HG02885 (cell line): ENCODE results near the gene FGGY.

Source experiments
- ATAC-seq: cut with Tn5 transposase; IDR thresholded peaks from one replicate; pipeline ENCODE4 v1.9.1; 2021; ENCODE audit warnings: mild to moderate bottlenecking; ENCODE audit not compliant: unreplicated experiment, poor library complexity

The FGGY gene

DNA sequence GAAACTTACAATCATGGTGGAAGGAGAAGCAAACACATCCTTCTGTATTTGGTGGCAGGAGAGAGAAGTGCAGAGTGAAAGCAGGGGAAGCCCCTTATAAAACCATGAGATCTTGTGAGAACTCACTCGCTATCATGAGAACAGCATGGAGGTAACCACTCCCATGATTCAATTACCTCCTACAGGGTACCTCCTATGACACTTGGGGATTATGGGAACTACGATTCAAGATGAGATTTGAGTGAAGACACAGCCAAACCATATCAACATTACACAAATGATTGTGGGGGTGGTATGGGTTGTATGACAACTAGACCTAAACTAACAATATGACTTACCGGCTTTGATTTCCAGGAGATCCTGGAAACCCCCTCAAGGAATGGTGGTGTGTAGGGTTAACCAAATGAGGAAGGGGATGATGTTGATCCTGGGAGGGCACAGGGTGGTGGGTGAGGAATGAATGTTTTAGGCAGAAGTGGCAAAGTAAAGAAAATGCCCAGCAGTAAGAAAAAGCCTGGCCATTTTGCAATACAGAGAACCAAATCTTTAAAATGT, 80.5 kb downstream of the FGGY start:
- no peak for ATAC-seq

DNA sequence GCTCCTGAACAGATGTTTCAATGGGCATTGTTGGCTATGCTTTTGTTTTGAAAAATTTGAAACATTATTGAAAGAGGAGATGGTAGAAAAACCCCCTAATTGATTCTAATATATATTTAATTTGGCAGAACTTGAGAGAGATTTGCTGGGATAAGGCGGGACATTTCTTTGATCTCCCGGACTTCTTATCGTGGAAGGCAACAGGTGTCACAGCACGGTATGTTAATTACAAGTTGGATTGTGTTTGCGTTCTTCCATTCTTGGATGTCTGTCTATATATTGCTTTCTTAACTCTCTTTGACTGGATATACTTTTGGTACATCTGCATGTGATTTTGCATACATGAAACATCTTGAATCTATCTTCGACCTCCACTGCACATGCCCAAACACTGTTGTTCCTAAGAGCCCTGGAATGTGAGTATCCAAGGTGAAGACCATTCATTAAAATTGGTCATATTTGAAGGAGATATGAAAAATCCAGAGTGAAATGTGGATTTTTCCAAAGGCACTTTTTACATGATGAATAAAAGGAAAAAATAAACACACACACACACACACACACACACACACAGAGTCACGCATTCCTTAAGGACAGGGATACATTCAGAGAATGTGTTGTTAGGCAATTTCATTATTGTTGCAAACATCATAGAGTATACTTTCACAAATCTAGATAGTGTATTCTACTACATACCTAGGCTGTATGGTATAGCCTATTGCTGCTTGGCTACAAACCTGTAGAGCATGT, 81.9 kb downstream of the FGGY start:
- no peak for ATAC-seq

DNA sequence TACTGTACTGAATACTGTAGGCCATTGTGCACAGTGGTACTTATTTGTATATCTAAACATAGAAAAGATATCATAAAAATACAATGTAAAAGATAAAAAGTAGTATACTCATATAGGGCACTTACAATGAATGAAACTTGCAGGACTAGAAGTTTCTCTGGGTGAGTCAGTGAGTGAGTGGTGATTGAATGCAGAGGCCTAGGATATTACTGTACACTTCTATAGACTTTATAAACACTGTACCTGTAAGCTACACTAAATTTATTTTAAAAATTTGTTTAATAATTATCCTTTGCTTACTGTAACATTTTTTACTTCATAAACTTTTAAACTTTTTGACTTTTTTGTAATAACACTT, 82.5 kb downstream of the FGGY start:
- ATAC-seq, result no peak

DNA sequence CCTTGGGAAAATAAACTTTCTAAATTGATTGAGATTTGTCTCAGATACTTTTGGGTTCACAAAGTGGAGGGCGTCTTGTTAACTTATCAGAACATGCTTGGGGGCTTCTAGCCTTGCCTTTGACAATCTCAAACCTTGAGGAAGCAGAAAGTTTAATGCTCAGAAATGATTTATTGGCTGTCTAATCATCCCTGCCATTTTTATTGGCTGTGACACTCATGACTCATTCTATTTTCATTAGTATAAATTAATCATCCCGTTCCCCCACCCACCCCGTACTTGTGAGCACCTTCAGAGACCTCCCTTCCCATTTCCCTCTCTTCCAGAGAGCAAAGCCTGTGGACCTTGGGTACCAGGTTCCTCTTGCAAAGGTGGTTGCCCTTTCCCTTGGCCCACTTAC, 87.1 kb downstream of the FGGY start:
- no peak for ATAC-seq

DNA sequence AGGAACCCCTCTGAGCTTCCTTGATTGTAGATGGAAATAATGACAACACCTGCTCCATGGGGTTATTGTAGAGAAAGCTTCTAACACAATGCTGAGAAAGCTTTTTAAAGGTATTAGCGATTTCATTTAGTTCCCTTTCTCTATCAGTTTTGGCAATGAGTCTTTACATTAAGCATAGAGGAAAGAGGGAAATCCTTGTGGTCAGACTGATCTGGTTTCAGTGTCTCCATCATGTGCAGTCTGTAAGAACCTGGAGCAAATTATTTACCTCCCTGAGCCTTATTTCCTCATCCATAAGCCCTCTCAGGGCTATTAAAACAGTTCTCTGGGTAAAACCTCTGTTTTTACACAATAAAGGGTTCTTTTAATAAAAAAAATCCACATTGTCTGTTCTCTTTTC, 87.5 kb downstream of the FGGY start:
- no peak for ATAC-seq

DNA sequence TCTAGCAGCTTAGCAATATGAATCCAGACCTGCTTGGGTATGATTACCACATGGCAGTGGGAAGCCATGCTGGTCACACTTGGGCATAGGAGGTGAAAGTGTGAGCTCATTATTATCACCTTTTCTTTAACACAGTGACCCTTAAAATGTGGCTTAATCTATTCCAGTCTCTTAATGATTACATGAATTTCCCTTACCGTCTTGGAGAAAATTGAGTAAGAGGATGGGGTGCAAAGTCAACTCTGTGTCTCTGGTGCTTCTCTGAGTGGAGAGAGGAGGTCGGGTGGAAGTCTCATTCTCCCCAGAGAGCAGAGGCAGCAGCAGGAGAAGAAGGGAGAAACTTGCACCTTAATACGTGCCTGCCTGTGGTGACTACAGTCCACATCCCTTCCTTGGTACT, 91.3 kb downstream of the FGGY start:
- ATAC-seq, result no peak

DNA sequence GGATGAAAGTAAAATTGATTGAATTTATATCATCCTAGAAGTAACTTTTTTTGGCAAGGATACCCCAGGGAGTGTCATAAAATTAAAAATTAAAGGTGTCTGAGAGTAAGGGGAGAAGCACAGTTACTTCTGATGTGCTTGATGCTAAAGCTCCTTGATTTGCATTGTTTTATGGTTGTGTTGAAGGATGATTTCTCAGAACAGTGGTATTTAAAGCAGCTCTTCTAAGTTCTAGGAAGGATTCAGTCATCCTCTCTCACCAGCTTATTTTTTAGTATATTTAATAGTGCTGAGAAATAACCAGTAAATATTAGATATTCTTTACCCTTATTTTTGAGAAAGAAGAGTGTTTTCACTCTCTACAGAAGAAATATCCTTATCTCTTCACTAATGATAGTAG, 93.0 kb downstream of the FGGY start:
- ATAC-seq, result no peak

DNA sequence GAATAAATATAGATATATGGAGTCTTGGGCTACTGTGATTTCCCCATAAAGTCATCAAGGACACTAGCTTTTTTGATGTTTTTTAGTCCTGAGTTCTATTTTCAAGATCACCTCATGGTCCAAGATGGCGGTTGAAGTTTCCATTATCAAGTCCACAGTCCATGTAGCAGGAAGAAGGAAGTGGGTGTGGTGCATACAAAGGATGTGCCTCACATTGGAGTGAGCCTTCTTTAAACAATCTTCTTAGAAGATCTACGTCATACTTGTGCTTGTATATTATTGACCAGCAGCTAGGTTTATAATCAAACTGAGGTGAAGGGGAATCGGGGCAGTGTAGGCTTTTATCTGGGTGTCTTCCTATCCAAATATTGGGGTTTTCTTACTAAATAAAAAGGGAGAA, 93.4 kb downstream of the FGGY start:
- no peak for ATAC-seq

DNA sequence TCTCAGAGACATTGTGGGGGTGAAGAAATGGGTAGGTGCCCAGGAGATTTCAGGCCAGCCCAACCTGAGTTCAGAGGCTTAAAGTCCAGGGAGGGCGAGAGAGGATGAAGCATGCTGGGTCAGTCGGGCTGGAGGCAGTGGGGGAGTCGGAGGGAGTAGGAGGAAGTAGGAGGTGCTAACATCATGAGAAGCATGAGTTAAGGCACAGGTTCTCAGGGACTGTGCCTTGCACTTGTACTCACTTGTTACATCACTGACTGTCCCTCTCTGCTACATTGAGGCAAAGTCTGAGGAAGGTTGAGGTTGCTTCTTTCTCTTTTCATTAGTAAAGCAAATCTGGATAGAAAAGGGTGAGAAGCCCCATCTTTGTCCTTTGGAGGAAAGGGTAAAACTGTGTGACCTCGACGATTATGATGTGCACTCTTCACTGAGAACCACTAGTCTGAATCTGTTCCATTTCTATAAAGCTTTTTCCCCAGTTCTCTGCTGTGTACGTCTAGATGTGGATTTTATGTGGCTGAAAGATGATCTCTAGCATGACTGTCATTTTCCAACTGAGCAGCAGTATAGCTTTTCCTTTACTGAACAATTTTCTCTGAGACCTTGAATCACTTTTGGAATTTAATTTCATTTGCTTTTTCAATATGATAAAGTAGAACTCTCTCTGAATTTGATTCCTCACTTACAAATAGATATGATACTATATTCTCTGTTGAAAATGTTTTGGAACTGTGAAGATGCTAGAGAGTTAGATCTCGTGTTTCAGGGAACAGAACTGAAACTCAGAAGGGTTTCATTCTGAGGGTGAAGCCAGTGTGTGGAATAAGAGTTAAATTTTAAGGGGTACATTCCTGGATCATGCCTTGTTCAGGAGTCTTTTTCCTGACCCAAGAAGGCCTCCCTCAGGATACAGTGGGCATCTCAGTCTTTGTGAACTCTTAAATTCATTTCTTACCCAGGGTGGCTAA, 94.6 kb downstream of the FGGY start:
- ATAC-seq, result no peak

DNA sequence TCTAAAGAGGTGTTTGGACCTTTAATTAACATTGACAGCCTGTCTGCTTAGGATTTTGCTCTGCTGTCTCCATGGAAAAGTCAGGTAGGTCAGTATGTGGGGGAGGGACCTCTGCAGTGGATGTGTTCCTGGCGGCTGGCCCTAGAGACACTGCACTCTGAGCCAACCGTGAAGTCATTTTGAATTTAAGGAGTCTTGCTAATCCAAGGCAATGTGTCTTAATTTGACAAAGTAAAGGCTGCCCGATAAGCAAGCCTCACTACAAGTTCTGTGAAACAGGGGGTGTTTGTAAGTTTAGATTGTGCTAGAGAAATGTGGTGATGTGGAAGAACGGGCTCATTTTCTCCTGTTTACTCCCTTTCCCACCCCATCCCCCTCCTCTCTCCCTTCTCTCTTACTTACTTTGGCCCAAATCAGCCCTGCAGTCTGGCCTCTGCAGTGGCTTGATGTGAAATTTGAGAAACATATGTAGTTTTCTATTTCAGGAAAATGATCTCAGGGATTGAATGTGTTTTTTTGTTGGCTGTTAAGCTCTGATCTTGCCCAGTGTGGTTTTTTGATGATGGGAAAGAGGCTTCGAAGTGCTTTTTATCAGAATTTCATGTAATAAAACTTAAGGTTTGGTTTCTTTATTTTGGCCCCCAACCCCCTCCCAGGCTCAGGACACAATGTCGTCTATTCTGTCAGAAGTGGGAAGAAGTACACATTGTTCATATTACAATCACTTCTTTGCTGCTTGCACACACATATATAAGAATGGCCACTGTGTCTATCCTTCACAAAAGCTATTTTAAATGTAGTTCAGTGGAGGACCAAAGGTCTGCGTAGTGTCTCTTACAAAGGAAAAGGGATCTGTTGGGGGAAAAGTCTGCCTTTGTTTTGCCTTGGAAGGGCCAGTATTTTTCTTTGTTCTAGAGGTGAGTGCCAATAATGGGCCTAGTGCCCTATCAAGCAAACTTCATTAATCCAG, 96.6 kb downstream of the FGGY start:
- ATAC-seq, result no peak

DNA sequence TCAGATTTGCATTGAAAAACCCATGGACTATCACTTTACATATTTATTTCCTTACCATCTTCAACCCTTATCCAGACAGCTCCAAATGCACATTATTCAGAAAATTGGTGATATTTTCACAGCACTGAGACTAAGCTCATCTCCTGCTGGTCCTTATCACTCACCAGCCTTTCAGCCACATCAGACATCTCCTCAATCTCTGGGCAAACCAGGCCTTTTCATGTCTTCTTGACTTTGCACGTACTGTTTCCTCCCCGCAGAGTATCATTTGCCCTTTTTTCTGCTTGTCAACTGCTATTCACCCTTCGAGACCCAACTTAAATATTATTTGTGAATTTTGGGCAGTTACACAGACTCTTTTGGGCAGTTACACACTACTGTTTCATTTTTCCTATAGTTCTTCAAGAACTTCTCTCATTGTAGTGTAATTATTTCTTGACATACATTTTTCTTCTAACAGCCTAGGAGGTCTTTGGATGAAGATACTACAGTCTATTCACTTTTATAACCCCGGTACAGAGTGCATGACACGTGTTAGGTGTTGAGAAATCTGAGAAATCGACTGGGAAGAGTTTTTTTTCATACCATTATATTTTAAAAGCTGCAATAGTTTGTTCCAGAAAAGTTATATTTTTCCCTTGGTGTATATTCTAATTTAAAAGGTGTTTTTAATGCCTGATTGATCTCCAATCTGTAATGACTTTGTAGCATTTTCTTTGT, 98.0 kb downstream of the FGGY start:
- no peak for ATAC-seq

DNA sequence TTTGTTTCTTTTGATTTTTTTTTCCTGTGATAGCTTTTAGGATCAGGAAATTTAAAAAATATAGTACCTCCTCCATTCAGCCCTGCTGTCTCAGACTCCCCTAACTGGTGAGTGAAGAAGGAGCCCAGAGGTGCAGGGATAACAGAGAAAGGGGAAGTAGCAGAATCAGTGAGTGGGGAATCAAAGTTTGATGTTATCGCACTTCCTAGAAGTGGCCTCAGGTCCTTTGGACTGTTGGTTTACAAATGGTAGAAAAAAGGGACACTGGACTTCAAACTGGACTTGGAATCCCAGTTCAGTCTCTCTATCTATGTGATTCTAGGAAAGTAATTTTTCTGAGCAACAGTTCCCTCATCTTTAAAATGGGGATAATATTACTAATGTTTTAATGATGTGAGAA, 99.5 kb downstream of the FGGY start:
- ATAC-seq, result no peak

DNA sequence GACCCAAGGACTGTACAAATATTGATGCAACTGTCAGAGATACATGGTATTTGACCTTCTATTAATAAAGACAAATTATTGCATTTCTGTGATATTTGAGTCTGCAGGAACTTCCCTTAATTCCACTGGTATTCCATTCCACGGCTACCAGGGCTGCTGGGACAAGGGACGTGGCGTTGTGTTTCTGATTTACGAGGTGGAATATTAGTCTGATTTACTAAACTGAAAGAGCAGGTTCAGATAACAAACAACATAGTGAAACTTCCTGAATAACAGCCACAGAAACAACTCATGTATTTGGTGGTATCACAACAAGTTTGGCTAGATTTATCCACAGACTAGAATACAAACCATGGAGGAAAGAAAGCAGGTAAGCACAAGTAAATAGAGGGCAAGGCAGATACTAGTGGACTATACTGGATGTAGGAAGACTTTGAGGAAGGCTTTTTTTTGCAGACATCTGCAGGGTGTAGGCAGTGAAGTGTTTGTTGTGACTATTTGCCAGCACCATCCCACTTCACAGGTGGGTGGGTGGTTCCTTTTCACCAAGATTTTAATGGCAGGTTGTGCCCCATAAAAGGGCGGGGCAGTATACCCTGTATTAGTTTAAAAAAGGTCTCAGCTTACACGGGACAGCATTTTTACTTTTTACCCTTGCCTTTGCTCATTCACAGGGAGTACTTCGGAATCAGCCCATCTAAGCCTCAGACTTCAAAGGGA, 100.4 kb downstream of the FGGY start:
- ATAC-seq, result no peak

DNA sequence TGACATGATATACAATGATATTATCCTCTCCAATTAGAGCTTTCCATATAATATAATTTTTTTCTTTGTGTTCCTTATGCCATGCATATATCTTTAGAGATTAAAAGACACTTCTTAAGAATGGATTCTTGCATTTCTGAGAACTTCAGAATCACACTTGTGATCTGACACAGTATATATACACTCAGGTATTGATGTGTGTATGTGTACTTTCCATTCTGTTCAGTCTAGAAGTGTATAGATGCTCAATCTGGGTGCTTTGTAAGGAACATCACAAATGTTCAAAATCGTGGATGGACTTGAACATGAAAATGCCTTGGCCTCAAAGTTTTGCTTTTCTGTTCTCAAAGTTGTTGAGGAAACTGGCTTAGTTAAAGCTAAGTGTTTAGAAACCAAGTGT, 102.7 kb downstream of the FGGY start:
- ATAC-seq, result no peak

DNA sequence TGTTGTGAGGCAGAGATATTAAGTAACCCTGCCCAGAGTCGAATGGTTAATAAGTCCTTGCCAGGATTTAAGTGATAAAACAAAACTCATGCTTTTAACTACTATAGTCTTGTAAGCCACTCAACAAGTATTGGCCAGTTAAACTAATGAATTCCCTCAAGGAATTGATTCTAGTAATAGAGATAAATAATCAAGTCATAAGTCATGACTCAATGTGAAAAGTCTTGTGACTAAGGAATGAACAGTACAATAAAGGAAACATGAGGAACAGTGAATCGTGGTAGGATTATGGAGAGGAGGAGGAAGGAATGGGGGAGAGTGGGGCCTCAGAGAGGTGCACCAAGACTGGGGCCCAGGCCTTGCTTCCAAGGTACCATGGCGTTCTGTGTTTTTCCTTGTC, 104.7 kb downstream of the FGGY start:
- ATAC-seq, result no peak

DNA sequence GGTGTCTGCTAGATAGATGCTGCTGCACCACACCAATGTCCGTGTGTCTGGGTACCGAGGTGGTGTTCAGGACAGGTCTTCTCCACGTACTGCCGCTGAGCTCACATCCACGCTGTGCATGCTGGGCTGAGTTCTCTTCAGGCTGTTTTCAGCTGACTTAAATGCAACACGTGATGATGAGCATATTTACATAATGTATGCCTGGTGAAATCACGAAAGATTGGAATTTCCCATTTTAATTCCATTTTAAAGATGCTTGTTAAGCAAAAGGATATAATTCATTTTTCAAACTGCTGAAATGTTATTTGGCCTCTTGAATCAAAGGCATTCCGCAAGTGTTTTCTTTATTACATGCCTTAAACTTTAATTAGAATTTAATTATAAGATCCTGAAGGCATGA, 107.9 kb downstream of the FGGY start:
- no peak for ATAC-seq

DNA sequence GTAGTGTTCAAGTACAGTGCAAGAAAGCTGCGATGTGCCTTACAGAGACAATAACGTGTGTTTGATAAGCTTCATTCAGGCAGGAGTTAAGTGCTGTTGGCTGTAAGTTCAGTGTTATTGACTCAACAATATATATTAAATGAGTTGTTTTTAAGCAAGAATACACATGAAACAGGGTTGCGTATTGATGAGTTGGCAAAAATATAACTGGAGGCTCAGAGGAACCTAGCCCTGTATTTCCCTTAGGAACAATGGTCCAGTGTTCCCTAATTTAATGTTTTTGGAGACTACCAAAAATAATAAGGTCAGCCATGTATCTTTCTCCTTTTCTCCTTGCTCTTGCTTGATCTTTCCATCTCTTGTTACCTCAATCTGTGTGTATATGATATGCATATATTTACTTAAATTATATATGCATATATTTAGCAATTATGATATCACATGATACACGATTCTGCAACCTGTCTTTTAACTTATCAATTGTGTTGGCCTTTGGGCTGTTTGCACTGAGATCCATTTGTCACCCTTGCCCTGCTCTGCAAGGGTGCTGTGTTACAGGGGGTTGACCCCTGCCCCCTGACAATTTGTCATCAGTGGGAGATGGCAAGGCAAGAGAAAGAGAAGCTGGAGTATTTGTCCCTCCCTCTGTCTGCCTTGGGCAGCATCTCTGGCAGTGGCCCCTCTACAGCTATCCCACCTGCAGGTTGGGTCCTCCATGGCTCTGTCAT, 109.7 kb downstream of the FGGY start:
- no peak for ATAC-seq

DNA sequence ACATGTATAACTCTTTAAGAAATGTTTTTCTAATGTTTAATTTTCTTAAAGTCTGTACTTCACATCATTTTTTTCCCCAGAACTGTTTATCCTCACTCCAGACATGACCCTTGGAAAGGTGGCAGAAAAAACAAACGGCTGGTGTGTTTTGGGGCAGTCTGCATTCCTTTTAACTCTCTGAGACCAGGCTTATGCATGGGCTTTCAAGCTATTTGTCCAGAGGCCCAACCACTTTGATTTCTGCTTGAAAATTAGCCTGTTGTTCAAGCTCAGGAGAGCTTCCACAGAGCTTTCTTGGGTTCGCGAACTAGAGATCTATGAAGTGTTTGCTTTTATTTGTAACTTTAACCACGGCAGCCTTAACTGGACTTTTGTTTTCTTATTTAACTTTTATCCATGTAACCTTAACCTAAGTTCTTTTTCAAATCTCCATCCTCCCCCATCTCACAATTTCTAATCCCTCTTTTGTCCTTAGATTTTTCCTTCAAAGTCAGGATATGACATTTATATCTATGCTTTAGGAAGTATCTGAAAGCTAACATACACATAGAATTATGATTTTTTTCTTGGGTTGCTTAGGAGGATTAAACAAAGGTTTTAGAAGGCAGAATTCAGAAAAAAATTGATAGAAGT, 111.8 kb downstream of the FGGY start:
- ATAC-seq, result no peak
